ENCODE measurements around the gene MOSPD3. TPM values are rescaled to one million over a fixed set of nuclear protein-coding genes. Genes with fewer than 3 reads are reported as not detected.
"Not testable (repeated sequence)": the region's sequence is repeated elsewhere in the genome, so short reads cannot be mapped to it uniquely, and the experiment has no call there.

The MOSPD3 gene, protein sequence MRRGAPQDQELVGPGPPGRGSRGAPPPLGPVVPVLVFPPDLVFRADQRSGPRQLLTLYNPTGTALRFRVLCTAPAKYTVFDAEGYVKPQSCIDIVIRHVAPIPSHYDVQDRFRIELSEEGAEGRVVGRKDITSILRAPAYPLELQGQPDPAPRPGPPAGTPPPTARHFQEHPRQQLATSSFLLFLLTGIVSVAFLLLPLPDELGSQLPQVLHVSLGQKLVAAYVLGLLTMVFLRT
- 10 to 100 TPM in 5 of 6 donors, 1 to 10 TPM in 1; 9.9 to 25.8 (median 16.0) TPM for total RNA-seq

DNA sequence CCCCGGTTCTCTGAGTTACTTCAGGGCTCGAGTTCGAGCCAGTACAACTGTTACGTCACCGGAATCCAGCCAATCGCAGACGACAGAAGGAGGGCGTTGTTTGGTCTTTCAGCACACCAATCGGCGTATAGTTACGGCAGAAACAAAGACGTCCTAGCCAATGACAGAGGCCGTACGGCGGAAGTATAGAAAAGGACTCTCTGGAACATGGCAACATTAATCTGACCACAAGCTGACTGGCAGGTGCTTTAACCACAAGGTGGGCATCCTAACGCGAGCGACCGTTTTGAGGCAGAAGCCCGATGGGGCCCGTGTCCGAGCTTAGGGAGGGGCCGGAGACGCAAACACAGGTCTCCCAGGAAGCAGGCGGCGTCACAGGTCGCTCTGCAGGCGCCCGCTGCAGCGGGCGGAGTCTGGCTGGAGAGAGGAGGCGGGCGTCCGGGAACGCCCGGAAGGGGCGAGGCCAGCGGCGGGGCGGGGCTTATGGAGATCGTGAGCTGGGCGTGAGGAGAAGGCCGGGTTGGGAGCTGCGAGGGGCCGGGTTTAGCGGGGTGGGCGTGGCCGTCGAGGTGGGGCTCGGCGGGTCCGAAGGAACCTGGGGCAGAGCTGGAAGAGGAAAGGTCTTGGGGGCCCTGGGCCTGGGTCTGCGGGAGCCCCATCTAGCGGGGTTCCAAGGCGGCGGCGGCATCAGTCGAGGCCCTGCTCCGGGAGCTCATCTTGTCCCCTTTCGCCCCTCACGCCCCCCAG, at the start of gene MOSPD3:
Gene MOSPD3, plus strand, starts transcription at position 558 of the 747 bp plus-strand sequence. CDS start 252 bp downstream, outside the sequence.
- Histone ChIP-seq H3K4me1 (peaks cover 8 to 17% (median 10%) of the 10 kb centered on the region in 4 donors), H3K4me3 (peak within 1 kb of the TSS; percentile 37 to 82 (median 76)), H3K9me3 (no peaks in the 10 kb centered on the region), H3K27ac (peak within 1 kb of the TSS; percentile 80 to 94 (median 90)), H3K36me3 (peaks cover 0 to 6% (median 3%) of the 10 kb centered on the region in 4 donors), H3K27me3 (no peaks in the 10 kb centered on the region)
- ATAC-seq (ENCODE audit: low FRiP score in 2 of 2) (peak; percentile 98), DNase-seq (peak; percentile 99 to 100)
- WGBS, 2 donors: 0 to 1% methylated on average over 24 to 59 of the region's 61 CpGs
- TF ChIP-seq POLR2AphosphoS5 (IDR thresholded peaks at IDR 0.05): peak; percentile 85 to 86
- TF ChIP-seq, protein P1, sequence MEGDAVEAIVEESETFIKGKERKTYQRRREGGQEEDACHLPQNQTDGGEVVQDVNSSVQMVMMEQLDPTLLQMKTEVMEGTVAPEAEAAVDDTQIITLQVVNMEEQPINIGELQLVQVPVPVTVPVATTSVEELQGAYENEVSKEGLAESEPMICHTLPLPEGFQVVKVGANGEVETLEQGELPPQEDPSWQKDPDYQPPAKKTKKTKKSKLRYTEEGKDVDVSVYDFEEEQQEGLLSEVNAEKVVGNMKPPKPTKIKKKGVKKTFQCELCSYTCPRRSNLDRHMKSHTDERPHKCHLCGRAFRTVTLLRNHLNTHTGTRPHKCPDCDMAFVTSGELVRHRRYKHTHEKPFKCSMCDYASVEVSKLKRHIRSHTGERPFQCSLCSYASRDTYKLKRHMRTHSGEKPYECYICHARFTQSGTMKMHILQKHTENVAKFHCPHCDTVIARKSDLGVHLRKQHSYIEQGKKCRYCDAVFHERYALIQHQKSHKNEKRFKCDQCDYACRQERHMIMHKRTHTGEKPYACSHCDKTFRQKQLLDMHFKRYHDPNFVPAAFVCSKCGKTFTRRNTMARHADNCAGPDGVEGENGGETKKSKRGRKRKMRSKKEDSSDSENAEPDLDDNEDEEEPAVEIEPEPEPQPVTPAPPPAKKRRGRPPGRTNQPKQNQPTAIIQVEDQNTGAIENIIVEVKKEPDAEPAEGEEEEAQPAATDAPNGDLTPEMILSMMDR (IDR thresholded peaks at IDR 0.05): peak in 3 of 6 experiments; percentile 28 to 46 (median 29)
- peak; percentile 48 to 93 (median 88) for TF ChIP-seq POLR2A (IDR thresholded peaks at IDR 0.05)
- TF ChIP-seq EP300 (IDR thresholded peaks at IDR 0.05): no peak

DNA sequence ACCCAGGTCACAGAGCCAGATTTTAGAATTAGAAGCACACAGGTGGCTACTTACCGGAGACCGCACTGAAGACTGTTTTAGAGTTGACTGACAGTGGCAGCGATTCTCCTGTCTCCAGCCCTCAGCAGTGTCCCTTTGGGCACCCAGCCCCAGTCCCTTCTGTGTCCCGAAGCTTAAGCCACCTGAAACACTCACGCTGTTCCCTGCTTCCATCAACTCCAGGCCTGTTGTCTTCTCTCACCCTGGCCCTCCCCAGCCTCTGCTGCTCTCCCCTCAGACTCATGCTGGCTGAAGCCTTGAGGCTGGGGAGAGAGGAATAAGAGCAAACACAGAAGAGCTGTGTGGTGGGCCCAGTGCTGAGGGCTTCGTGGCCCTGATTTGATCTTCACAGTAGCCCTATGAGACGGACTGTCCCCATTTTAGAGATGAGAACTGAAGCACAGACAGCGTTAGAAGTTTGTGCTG, 49.2 kb upstream of the MOSPD3 start:
- ATAC-seq (ENCODE audit: low FRiP score in 2 of 2) (no peak), DNase-seq (no peak)
- Histone ChIP-seq H3K4me1 (peaks cover 0 to 23% (median 1%) of the 10 kb centered on the region in 4 donors), H3K27ac (no peak overlapping the region), H3K4me3 (no peak overlapping the region), H3K36me3 (peaks cover 0 to 19% (median 11%) of the 10 kb centered on the region in 4 donors), H3K27me3 (no peaks in the 10 kb centered on the region), H3K9me3 (no peaks in the 10 kb centered on the region)
- WGBS, 2 donors: 90 to 93% methylated on average over 8 of the region's 8 CpGs
- TF ChIP-seq, protein P1 (IDR thresholded peaks at IDR 0.05): no peak
- no peak for TF ChIP-seq EP300 (IDR thresholded peaks at IDR 0.05)
- TF ChIP-seq POLR2AphosphoS5 (IDR thresholded peaks at IDR 0.05): no peak
- no peak for TF ChIP-seq POLR2A (IDR thresholded peaks at IDR 0.05)

DNA sequence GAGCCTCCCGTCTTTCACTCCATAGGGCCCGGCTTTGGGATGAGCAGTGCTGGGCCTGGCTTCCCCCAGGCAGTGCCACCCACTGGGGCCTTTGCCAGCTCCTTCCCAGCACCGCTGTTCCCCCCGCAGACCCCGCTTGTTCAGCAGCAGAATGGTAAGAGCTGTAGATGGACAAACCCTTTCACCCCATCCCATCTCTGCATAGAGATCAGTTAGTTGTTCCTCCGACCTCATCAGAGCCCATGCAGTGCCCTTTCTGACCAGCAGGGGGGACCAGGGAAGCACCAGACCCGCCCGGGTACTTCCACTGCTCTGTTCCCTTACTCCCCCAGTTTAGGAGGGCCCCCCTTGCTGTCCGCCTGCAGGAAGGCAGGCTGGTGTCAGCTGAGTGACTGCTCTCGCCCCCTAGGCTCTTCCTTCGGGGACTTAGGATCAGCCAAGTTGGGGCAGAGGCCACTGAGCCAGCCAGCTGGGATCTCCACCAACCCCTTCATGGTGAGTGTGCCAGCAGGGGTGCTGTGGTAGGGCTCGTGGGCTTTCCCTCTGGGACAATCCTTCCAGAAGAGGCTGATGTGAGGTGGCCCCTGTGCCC, 48.4 kb upstream of the MOSPD3 start:
- peak; percentile 77 to 85 for ATAC-seq (ENCODE audit: low FRiP score in 2 of 2)
- H3K27me3 ChIP-seq: no peaks in the 10 kb centered on the region
- peaks cover 0 to 18% (median 11%) of the 10 kb centered on the region in 4 donors for H3K36me3 ChIP-seq
- WGBS, 2 donors: 33 to 46% methylated on average over 3 to 12 of the region's 12 CpGs
- TF ChIP-seq EP300 (IDR thresholded peaks at IDR 0.05) (no peak), POLR2AphosphoS5 (IDR thresholded peaks at IDR 0.05) (no peak), POLR2A (IDR thresholded peaks at IDR 0.05) (no peak)
- TF ChIP-seq, protein P1 (IDR thresholded peaks at IDR 0.05): peak; percentile 93 to 98 (median 96)
- peaks cover 0 to 24% (median 4%) of the 10 kb centered on the region in 4 donors for H3K4me1 ChIP-seq
- H3K27ac ChIP-seq: peak overlapping the region in 1 of 4 donors; percentile 28
- H3K9me3 ChIP-seq: no peaks in the 10 kb centered on the region
- peak in 1 of 2 donors; percentile 74 for DNase-seq
- H3K4me3 ChIP-seq: no peak overlapping the region

DNA sequence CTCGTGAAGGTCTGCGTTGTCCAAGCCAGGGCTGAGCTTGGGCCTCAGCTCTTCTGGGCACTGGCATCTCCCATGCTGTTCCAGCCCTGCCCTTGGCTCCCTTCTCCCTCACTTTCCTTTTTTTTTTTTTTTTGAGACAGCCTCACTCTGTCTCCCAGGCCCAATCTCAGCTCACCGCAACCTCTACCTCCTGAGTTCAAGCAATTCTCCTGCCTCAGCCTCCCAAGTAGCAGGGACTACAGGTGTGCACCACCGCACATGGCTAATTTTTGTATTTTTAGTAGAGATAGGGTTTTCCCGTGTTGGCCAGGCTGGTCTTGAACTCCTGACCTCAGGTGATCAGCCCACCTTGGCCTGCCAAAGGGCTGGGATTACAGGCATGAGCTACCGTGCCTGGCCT, 47.9 kb upstream of the MOSPD3 start:
- not testable (repeated sequence) for H3K4me3 ChIP-seq; H3K9me3 ChIP-seq; ATAC-seq (ENCODE audit: low FRiP score in 2 of 2); H3K27me3 ChIP-seq; DNase-seq
- peaks cover 0 to 18% (median 11%) of the 10 kb centered on the region in 4 donors for H3K36me3 ChIP-seq
- H3K27ac ChIP-seq: peak overlapping the region in 1 of 4 donors; percentile 28
- H3K4me1 ChIP-seq: peaks cover under 1 to 21% (median 7%) of the 10 kb centered on the region in 4 donors
- 86 to 89% methylated on average over 6 of the region's 6 CpGs for WGBS, 2 donors

DNA sequence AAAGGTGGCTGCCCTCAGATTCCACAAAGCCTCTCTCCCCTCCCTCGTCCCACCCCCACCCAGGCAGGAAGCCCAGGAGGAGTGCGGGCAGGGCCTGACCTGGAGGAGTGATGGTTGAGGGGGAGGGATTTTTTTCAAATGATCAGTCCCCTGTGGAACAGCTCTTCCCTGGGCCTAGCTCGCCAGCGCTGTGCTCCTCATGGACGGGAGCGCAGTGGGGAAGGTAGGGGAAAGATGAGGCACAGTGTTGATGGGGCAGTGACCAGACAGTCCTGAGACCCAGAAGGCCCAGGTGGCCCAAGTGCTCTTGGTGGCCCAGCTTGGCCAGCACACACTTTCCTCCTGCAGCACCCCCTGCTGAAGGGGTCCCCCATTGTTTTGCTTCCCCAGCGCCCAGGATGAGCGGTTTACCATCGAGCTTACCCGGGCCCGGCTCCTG, 47.2 kb upstream of the MOSPD3 start:
- no peak overlapping the region for H3K4me3 ChIP-seq
- no peak for DNase-seq
- H3K4me1 ChIP-seq: peaks cover 8 to 23% (median 14%) of the 10 kb centered on the region in 4 donors
- H3K27me3 ChIP-seq: no peaks in the 10 kb centered on the region
- no peak overlapping the region for H3K27ac ChIP-seq
- ATAC-seq (ENCODE audit: low FRiP score in 2 of 2): no peak
- 98% methylated on average over 11 of the region's 11 CpGs for WGBS, 2 donors
- peaks cover 0 to 18% (median 11%) of the 10 kb centered on the region in 4 donors for H3K36me3 ChIP-seq
- TF ChIP-seq EP300 (IDR thresholded peaks at IDR 0.05) (no peak), POLR2A (IDR thresholded peaks at IDR 0.05) (no peak), POLR2AphosphoS5 (IDR thresholded peaks at IDR 0.05) (no peak)
- TF ChIP-seq, protein P1 (IDR thresholded peaks at IDR 0.05): no peak
- no peaks in the 10 kb centered on the region for H3K9me3 ChIP-seq

All from upper lobe of left lung (tissue), 6 donors.